ENCODE measurements around the gene ABAT.

DNA sequence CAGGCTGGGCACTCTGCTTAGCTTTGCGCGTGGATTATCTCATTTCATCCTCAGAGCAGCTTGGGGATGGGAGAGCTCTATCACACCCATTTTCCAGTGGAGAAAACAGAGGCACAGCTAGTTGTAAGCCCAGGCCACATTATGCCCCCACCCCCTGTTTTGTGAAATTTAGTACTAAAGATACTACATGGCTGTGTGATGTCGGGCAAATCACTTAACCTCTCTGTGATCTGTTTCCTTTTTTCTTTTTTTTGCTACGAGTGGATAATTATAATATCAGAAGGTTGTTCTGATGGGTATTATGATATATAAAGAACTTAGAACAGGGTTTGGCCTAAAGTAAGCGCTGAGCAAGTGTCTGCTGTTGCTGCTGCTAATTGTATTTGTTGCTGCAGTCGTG lies 41.6 kb downstream of the ABAT start:
- no peak for TF ChIP-seq CTCF (IDR thresholded peaks at IDR 0.05; ENCODE audit: insufficient read depth, low read length, poor library complexity, severe bottlenecking)
- TF ChIP-seq EZH2phosphoT487 (conservative IDR thresholded peaks at IDR 0.05; ENCODE audit: low read length) = no peak

Data from SU-DHL-6 (cell line).